Raji (cell line): ENCODE data around the gene JCHAIN.
A peak's percentile ranks its signal among the peaks of the same experiment; 100 is the strongest.

ENCODE experiments used
- POLR2A ChIP-seq: IDR thresholded peaks from 2 replicates; pipeline ENCODE4 v1.6.1; 2011; ENCODE audit warnings: low read depth, low read length, control low read depth; ENCODE audit not compliant: insufficient read depth

JCHAIN gene

DNA sequence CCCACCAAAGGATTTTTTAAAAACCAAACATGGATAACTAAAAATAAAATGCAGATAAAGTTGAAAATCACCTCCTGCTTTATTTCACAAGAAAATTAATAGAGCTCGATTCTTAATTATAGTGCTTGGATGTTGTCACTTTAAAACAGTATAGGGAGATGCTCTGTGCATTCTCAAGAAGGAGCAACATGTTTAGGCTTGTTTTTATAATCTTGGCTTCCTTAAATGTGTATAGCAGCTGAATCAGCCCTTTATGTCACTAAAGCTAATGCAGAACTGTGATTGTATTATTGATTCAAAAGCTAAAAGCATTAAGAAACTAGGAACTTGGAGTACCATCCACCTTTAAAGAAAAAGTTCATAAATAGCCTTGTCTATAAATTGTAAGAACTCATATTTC is 35.0 kb upstream of the JCHAIN start:
- TF ChIP-seq POLR2A = no peak

DNA sequence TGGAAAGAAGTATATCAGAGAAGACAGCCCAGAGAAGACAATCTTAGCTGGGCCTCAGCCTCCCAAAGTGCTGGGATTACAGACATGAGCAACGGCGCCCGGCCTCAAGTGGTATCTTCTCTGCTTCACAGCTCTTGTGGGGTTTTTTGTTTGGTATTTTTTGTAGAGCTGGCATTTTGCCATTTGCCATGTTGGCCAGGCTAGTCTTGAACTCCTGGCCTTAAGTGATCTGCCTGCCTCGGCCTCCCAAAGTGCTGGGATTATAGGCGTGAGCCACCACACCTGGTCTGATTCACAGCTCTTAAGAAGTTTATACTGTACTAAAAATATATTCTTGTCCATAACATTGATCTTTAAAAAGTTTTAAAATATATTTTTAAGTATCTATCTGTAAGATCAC is 34.4 kb upstream of the JCHAIN start:
- TF ChIP-seq POLR2A = no peak

DNA sequence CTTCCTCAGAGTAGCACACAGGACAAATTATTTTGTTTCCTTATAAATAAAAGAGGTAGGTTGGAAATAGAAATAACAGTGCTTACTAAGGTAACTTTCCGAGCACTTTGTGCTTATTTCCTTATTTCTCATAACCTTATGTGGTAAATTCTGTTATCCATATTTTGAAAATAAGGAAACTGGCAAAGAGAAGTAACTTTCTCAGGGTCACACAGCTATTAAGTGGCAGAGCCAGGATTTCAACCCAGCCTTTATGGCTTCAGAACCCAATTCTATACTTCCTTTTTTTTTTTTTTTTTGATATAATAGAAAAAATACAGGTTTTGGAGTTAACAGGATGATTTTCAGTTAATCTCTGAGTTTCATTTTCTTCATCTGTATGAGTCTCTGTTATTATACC is 25.4 kb upstream of the JCHAIN start:
- no peak for TF ChIP-seq POLR2A

DNA sequence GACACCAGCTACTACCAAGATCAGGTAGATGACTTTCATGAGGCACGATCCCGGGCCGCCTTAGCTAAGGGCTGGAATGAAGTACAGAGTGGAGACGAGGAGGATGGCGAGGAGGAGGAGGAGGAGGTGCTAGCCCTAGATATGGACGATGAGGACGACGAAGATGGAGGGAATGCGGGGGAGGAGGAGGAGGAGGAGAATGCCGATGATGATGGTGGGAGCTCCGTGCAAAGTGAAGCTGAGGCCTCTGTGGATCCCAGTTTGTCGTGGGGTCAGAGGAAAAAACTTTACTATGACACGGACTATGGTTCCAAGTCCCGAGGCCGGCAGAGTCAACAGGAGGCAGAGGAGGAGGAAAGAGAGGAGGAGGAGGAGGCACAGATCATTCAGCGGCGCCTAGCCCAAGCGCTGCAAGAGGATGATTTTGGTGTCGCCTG is 22.5 kb upstream of the JCHAIN start:
- no peak for TF ChIP-seq POLR2A

DNA sequence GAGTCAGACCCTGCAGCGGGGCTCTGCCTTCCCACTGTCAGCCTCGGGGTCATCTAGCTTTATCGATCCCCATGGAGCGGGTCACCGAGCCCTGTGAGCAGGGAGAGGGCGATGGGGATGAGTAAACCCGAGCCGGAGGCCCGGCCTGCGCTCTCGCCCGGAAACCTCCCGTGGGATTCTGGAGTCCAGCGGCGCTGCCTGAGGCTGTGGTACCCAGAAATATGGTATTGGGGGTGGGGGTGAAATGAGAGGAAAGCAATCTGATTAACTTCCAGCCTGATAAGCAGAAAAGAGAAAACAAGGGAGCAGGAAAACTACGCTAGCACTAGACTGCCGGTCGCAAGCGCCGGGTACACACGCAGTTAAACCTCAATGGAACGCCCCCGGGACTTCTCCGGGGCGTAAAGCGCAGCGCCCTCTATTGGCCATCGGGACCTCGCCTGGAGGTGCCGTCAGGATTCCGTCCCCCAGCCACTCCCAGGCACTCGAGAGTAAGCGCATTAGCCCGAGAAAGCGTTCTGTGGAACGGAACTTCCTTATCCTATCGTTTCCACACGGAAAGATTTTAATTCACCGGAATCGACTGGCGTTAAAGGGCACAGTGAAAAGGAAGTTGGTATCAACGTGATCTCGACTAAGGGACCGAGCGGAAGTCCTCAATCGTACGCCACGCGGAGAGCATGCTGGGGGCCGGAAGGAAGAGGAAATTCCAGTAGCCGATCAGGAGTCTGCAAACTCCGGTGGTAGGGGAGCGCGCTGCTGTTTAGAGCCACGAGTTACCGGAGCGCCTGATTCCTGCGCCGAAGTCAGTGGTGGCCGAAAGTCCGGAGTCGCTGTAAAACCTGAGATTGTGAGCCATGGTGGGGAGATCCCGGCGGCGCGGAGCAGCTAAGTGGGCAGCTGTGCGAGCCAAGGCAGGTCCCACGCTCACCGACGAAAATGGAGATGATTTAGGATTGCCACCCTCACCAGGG is 21.8 kb upstream of the JCHAIN start, which contains the start of gene UTP3:
TSS of gene UTP3 (plus strand) at position 712 of the 974 bp plus-strand sequence. CDS start at position 858, 146 bp downstream.
- TF ChIP-seq POLR2A = peak; percentile 79

DNA sequence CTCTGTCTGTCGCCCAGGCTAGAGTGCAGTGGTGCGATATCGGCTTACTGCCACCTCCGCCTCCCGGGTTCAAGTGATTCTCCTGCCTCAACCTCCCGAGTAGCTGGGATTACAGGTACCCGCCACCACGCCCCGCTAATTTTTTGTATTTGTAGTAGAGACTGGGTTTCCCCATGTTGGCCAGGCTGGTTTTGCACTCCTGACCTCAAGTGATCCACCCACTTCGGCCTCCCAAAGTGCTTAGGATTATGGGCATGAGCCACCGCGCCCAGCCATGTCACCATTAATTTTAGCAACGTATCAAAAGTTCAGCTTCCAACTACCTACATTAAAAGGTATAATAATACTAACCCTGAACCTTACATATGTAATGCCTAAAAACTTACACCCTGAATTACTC is 21.1 kb upstream of the JCHAIN start:
- no peak for TF ChIP-seq POLR2A

DNA sequence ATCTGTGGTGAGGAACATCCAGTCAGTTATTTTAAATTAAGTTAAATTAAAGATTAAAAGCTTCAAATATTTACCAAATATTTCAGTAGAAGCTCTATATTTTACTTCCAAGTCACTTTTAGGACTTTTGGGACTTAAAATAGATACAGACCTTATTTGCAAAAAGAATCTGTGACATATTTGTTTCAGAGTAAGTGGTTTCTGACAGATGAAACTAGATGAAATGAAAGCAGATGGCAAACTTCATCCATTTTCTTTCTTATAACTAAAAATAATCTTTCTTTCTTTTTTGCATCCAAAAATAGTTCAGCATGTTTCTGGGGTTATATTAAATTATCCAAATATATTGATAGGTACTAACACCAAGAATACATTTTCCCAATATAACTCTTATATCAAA is 15.4 kb upstream of the JCHAIN start:
- no peak for TF ChIP-seq POLR2A

DNA sequence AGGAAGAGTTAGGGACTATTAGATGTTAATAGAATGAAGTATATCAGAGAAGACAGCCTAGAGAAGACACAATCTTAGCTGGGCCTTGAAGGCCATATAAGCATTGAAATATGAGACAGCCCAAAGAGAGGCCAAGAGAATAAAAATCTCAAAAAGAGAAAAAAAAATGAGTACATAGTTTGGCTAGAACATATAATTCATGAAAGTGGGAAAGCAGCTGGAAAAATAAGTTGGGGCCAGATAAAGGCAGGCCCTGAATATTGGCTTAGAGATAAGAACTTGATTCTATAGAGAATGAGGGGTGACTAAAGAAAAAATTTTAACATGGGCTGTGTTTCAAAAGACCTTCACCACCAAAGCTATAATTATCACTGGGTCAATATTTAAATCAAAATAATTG is 14.6 kb upstream of the JCHAIN start:
- no peak for TF ChIP-seq POLR2A

DNA sequence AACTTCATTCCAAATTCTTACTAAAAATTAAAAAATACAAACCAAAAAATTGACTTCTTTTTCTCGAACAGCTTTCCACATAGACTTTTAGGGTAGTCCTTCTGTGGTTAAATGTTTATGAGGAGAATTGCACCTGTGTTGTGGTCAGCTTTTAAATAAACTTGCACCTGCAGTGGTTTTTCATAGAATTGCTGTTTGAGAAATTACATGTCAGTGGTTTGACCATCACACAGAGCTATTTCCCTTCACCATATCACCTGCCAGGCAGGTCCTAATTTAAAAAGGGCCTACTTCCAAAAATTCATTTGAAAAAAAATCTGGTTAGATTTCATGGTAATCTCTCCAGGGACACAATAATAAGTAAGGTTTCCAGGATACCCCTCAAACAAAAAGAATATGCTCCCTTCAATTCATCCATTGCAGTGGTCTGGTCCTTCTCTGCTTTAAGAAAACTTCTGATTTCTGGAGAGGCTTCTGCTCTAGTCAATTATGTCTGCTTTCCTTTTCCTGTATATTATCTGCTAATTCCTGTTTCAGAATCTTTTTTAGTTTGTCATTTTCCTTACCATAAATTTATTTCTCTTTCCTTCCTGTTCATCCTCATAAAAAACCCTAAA is 12.2 kb upstream of the JCHAIN start:
- TF ChIP-seq POLR2A = 0 out of 2 replicates have a peak, but pooled peaks have one; percentile 30

DNA sequence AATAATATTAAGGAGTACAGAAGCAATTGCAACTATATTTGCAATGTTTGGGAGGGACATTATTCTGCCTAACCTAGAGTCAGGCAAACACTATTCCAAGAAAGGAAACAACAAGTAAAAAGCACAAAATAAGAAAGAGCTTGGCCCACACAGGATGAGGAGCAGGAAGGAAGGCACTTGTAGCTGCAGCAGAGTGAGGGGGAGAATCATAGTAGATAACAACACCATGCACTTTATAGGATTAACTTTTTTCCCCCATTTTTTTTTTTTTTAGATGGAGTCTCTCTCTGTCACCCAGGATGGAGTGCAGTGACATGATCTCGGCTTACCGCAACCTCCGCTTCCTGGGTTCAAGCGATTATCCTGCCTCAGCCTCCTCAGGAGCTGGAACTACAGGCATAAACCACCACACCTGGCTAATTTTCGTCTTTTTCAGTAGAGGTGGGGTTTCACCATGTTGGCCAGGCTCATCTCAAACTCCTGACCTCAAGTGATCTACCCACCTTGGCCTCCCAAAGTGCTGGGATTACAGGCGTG is 10.3 kb upstream of the JCHAIN start:
- TF ChIP-seq POLR2A = 0 out of 2 replicates have a peak, but pooled peaks have one; percentile 9

DNA sequence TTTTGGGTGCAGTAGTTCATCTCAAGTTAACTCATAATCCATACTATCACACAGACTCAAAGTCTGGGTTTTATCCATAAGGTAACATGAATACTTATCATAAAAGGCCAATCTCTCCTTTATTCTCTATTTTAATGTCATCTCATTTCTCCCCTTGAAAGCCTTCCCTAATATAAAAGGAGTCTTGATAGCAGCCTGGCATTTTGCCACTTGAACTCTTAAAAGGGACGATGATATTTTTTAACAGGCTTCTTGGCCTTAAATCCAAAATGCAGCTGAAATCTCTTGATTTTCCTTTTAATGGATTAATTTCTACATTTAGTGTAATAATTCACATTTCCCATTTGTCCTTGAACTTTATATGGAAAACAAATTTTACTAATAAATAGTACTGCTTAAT is 8.4 kb upstream of the JCHAIN start:
- no peak for TF ChIP-seq POLR2A

DNA sequence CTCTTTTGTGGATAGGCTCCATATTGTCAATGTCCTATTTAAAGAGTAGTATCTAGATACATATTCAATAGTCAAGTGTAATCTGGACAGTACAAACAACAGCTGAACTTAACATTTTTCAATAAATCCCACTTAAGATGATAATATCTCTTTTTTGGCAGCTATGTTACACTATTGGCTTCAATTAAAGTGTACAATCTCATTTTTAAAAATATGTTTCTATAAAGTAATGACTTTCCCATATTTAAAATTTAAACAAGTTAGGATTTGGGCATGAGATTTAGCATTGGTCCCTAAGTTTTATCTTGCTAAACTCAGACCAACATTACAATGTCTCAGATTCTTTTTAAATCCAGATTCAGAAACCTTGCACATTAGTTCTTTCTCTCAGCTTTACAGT is 7.9 kb upstream of the JCHAIN start:
- no peak for TF ChIP-seq POLR2A

DNA sequence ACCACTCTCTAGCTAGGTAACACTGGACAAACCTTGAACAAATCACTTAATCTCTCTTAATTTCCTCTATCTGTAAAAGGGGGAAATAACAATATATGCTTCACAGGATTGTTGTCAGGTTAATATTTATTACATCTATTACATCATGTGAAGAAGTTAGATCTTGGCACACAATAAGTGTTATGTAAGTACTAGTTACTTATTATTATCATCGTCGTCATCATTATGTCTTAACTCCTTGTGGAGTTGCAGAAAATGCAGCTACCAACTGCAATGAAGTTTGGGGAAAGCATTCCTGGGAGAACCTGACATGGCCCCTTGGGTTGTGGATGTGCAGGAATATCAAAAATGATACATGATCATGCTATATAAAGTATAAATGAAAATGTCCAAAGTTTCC is 4.8 kb upstream of the JCHAIN start:
- no peak for TF ChIP-seq POLR2A

DNA sequence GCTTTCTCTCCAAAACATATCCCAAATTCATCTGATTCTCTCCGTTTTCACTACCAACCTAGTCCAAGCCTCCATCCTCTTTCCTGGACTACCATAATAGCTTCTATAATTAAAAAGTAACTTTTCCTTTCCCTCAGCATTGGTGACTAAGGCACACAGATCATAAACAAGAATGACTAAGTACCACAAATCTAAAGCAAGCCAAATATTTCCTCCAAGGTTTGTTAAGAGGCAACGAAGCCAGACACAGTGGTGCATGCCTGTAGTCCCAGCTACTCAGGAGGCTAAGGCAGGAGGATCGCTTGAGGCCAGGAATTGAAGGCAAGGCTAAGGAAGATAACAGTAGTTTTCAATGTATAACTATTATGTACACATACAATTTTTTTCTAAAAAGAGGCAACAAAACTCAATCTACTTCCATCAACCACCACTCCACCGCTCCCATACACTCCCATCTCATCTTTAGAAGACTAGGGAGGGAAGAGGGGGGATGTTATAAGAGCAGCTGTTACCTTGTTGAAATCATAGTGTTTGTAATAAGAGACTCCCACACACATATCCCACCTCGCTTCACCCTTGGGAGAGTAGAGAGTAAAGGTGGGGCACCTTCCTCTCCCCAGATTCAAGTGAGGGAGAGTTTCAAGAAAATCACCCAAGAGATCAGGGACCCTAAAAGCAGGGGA is 4.2 kb upstream of the JCHAIN start:
- TF ChIP-seq POLR2A = no peak
